Neural progenitor cell (in vitro differentiated cells): ENCODE measurements around the gene FAM163B.

Source experiments
- EZH2 ChIP-seq: fragments of 200-600 bp; sonication (generic); IDR thresholded peaks from 2 replicates; pipeline ENCODE4 v1.6.1; 2017; ENCODE audit warnings: antibody characterized with exemption, mild to moderate bottlenecking, moderate library complexity
- TF ChIP-seq, protein P1 (sequence below): fragments of 200-600 bp; sonication (generic); IDR thresholded peaks from 2 replicates; pipeline ENCODE4 v1.5.1; 2017; ENCODE audit warnings: antibody characterized with exemption, mild to moderate bottlenecking

DNA sequence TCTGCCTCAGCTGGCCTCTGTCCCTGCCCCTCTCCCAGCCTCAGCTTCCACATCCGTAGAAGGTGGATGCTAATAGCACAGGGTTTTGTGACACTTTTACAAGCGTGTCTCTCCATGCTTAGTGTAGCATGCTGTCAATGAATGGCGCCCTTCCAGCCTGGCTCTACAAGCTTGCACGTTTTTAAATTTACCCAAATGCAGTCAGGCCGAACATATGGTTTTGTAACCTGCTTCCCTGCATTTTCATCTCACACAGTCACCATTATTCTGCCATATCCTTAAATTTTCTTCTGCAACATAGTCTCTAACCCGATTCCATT is 28.8 kb downstream of the FAM163B start:
- TF ChIP-seq, protein P1, sequence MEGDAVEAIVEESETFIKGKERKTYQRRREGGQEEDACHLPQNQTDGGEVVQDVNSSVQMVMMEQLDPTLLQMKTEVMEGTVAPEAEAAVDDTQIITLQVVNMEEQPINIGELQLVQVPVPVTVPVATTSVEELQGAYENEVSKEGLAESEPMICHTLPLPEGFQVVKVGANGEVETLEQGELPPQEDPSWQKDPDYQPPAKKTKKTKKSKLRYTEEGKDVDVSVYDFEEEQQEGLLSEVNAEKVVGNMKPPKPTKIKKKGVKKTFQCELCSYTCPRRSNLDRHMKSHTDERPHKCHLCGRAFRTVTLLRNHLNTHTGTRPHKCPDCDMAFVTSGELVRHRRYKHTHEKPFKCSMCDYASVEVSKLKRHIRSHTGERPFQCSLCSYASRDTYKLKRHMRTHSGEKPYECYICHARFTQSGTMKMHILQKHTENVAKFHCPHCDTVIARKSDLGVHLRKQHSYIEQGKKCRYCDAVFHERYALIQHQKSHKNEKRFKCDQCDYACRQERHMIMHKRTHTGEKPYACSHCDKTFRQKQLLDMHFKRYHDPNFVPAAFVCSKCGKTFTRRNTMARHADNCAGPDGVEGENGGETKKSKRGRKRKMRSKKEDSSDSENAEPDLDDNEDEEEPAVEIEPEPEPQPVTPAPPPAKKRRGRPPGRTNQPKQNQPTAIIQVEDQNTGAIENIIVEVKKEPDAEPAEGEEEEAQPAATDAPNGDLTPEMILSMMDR = no peak
- no peak for TF ChIP-seq EZH2
